CD4-positive, CD25-positive, alpha-beta regulatory T cell (primary cell): Measurements from ENCODE around the gene PDE6H. TPM values are rescaled to one million over a fixed set of nuclear protein-coding genes. Genes with fewer than 3 reads are reported as not detected.

Source experiments
- ATAC-seq, 2 donors: fragments of 150-1000 bp; cut with Tn5 transposase; one replicate each; pipeline ENCODE4 v1.10.0; 2021; ENCODE audit warnings: low read depth in 2 of 2, moderate number of reproducible peaks in 2 of 2, moderate library complexity in 1 of 2
- DNase-seq, 3 donors: peaks; one replicate each; pipeline versions ENCODE4 v3.0.0 to v3.0.0-alpha.2; 2012 to 2022; ENCODE audit warnings: mixed read lengths in 1 of 3
- H3K27ac ChIP-seq: one replicate; pipeline ENCODE4 v1.7.0; 2013; ENCODE audit warnings: mild to moderate bottlenecking, low read length; ENCODE audit not compliant: insufficient read depth, poor library complexity, severe bottlenecking
- H3K27me3 ChIP-seq: one replicate; pipeline ENCODE4 v1.7.0; 2013; ENCODE audit warnings: low read length; ENCODE audit not compliant: control insufficient read depth, insufficient read depth
- H3K36me3 ChIP-seq: one replicate; pipeline ENCODE4 v1.7.0; 2013; ENCODE audit warnings: mild to moderate bottlenecking, low read length, moderate library complexity; ENCODE audit not compliant: control insufficient read depth, insufficient read depth
- H3K4me1 ChIP-seq: 2 replicates; pipeline ENCODE4 v1.7.0; 2013; ENCODE audit warnings: mild to moderate bottlenecking, low read length; ENCODE audit not compliant: insufficient read depth, control insufficient read depth, poor library complexity, severe bottlenecking
- H3K4me3 ChIP-seq: one replicate; pipeline ENCODE4 v1.7.0; 2013; ENCODE audit warnings: low read depth, mild to moderate bottlenecking, low read length, moderate library complexity
- H3K9me3 ChIP-seq, 2 experiments: 1 replicate in 1 of 2; 2 replicates in 1 of 2; pipeline ENCODE4 v1.7.0; 2013; ENCODE audit warnings: low read length in 2 of 2, mild to moderate bottlenecking in 1 of 2, moderate library complexity in 1 of 2; ENCODE audit not compliant: control insufficient read depth in 2 of 2
- H3K27ac Mint-ChIP-seq, 3 donors: one replicate each; pipeline ENCODE4 v1.8.0; 2020 to 2022; ENCODE audit warnings: mild to moderate bottlenecking in 3 of 3, mixed read lengths in 3 of 3, moderate library complexity in 2 of 3
- H3K27me3 Mint-ChIP-seq: one replicate; pipeline ENCODE4 v1.8.0; 2022; ENCODE audit warnings: mild to moderate bottlenecking, mixed read lengths
- H3K36me3 Mint-ChIP-seq: one replicate; pipeline ENCODE4 v1.8.0; 2020; ENCODE audit warnings: mixed read lengths
- H3K4me1 Mint-ChIP-seq, 4 donors: one replicate each; pipeline ENCODE4 v1.8.0; 2020 to 2022; ENCODE audit warnings: mixed read lengths in 4 of 4, mild to moderate bottlenecking in 1 of 4
- H3K4me3 Mint-ChIP-seq, 4 donors: one replicate each; pipeline ENCODE4 v1.8.0; 2020 to 2022; ENCODE audit warnings: mild to moderate bottlenecking in 4 of 4, mixed read lengths in 4 of 4, moderate library complexity in 3 of 4
- H3K9me3 Mint-ChIP-seq, 7 donors: one replicate each; pipeline ENCODE4 v1.8.0; 2020 to 2022; ENCODE audit warnings: mixed read lengths in 7 of 7, mild to moderate bottlenecking in 3 of 7, moderate library complexity in 2 of 7
- polyA plus RNA-seq, 4 donors: library from polyadenylated mRNA; unstranded; fragments of 300-500 nt; fragmentation: Illumina TruSeq; gene quantifications; one replicate each; pipeline ENCODE4 v1.2.3, GENCODE V29; 2021
- total RNA-seq: library from RNA; stranded (reverse); gene quantifications from one replicate; pipeline ENCODE4 v1.2.3, GENCODE V29; 2022

The PDE6H gene
- total and polyA plus RNA-seq, 5 donors from 2014 or later: not detected

GRCh38 chr12:14976658-14977057, 3.8 kb downstream of the PDE6H start:
- H3K9me3 ChIP-seq: no peaks in the 10 kb centered on the region
- H3K27ac Mint-ChIP-seq: no peak overlapping the region
- no peak overlapping the region for H3K4me3 Mint-ChIP-seq
- peaks cover 16 to 48% (median 35%) of the 10 kb centered on the region in 4 donors for H3K4me1 Mint-ChIP-seq
- H3K36me3 ChIP-seq: no peaks in the 10 kb centered on the region
- H3K27ac ChIP-seq: no peak overlapping the region
- no peak for DNase-seq
- peaks cover 13% of the 10 kb centered on the region for H3K4me1 ChIP-seq
- H3K9me3 Mint-ChIP-seq: peaks cover 0 to 1% (median 0%) of the 10 kb centered on the region in 7 donors
- no peak for ATAC-seq
- H3K27me3 ChIP-seq: no peaks in the 10 kb centered on the region
- H3K4me3 ChIP-seq: no peak overlapping the region
- H3K27me3 Mint-ChIP-seq: peaks cover 8% of the 10 kb centered on the region
- no peaks in the 10 kb centered on the region for H3K36me3 Mint-ChIP-seq

GRCh38 chr12:14979468-14979867, 6.6 kb downstream of the PDE6H start:
- ATAC-seq (no peak), DNase-seq (no peak)
- H3K9me3 Mint-ChIP-seq: peaks cover 0 to 1% (median 0%) of the 10 kb centered on the region in 7 donors

DNA sequence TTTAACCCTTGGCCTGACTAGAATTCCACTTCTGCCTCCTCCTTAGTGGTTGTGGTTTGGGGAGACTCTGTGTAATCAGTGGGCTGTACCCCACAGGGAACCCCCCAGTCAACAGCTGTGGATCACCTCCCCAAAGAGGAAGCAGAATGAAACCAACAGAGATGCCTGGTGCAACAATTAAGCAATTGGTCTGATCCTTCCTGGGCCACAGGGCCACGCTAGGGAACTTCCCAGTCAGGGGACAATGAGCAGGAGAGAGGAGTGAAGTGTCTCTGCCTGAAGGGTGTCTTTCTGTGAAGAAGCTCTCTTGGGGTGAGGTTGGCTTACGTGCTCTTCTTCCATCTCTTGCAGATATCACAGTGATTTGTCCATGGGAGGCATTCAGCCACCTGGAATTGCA, 8.2 kb downstream of the PDE6H start:
- H3K36me3 ChIP-seq: no peaks in the 10 kb centered on the region
- Mint-ChIP-seq H3K27me3 (peaks cover 6% of the 10 kb centered on the region), H3K4me1 (peaks cover 31 to 62% (median 52%) of the 10 kb centered on the region in 4 donors), H3K27ac (peak overlapping the region in 2 of 3 donors; percentile 57 to 80), H3K9me3 (peaks cover 0 to 1% (median 0%) of the 10 kb centered on the region in 7 donors), H3K36me3 (no peaks in the 10 kb centered on the region), H3K4me3 (no peak overlapping the region)
- peaks cover 21% of the 10 kb centered on the region for H3K4me1 ChIP-seq
- no peak overlapping the region for H3K27ac ChIP-seq
- ATAC-seq (peak; percentile 15 to 36), DNase-seq (no peak)
- no peak overlapping the region for H3K4me3 ChIP-seq
- no peaks in the 10 kb centered on the region for H3K27me3 ChIP-seq
- H3K9me3 ChIP-seq: no peaks in the 10 kb centered on the region

More at GRCh38 chr12:14979468-14979867, 6.6 kb downstream of the PDE6H start:
- Histone ChIP-seq H3K36me3 (no peaks in the 10 kb centered on the region), H3K27me3 (no peaks in the 10 kb centered on the region), H3K4me1 (peaks cover 21% of the 10 kb centered on the region), H3K4me3 (peak overlapping the region; percentile 24), H3K27ac (no peak overlapping the region), H3K9me3 (no peaks in the 10 kb centered on the region)
- no peak overlapping the region for H3K4me3 Mint-ChIP-seq
- peaks cover 27 to 53% (median 46%) of the 10 kb centered on the region in 4 donors for H3K4me1 Mint-ChIP-seq
- no peak overlapping the region for H3K27ac Mint-ChIP-seq
- no peaks in the 10 kb centered on the region for H3K36me3 Mint-ChIP-seq
- H3K27me3 Mint-ChIP-seq: peaks cover 6% of the 10 kb centered on the region

- Histone ChIP-seq H3K36me3 (no peaks in the 10 kb centered on the region), H3K4me1 (peaks cover 21% of the 10 kb centered on the region), H3K4me3 (peak overlapping the region; percentile 1), H3K27ac (no peak overlapping the region), H3K27me3 (no peaks in the 10 kb centered on the region), H3K9me3 (no peaks in the 10 kb centered on the region)
- DNase-seq: no peak
- Mint-ChIP-seq H3K27ac (peak overlapping the region; percentile 40 to 63 (median 62)), H3K36me3 (no peaks in the 10 kb centered on the region), H3K4me3 (peak overlapping the region in 1 of 4 donors; percentile 28), H3K4me1 (peaks cover 31 to 67% (median 54%) of the 10 kb centered on the region in 4 donors), H3K27me3 (peaks cover 6% of the 10 kb centered on the region), H3K9me3 (peaks cover 0 to 1% (median 0%) of the 10 kb centered on the region in 7 donors)
- no peak for ATAC-seq
These were observed 9.7 kb downstream of the PDE6H start for GRCh38 chr12:14982562-14982961.

- Mint-ChIP-seq H3K4me3 (peak overlapping the region in 2 of 4 donors; percentile 9 to 28), H3K36me3 (no peaks in the 10 kb centered on the region), H3K27me3 (peaks cover 6% of the 10 kb centered on the region), H3K27ac (peak overlapping the region; percentile 40 to 63 (median 62)), H3K4me1 (peaks cover 31 to 67% (median 54%) of the 10 kb centered on the region in 4 donors), H3K9me3 (peaks cover 0 to 1% (median 0%) of the 10 kb centered on the region in 7 donors)
- H3K4me3 ChIP-seq: peak overlapping the region; percentile 1
- ATAC-seq (no peak), DNase-seq (peak in 1 of 3 donors; percentile 41)
- H3K27ac ChIP-seq: no peak overlapping the region
- H3K27me3 ChIP-seq: no peaks in the 10 kb centered on the region
- no peaks in the 10 kb centered on the region for H3K36me3 ChIP-seq
- H3K4me1 ChIP-seq: peaks cover 21% of the 10 kb centered on the region
- H3K9me3 ChIP-seq: no peaks in the 10 kb centered on the region
These were observed 10.1 kb downstream of the PDE6H start for GRCh38 chr12:14982991-14983390.

DNA sequence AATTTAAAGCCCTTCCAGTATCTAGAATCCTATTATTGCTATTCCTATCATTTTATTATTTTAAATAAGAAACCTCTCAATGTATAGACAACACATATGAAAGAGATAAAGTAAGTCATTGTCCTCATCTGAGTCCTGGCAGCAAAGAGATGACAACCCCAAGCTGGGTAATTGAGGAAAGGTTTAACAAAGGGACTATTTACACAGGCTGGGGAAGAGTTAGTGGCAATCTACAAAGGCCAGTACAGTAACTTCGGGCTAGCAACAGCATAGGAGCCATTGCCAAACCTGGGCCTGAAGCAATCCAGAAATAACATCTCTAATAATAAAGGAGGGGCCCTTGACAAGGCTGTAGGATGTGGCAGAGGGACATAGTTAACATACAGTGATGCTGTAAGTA, 11.2 kb downstream of the PDE6H start:
- Histone ChIP-seq H3K27ac (no peak overlapping the region), H3K4me3 (no peak overlapping the region), H3K9me3 (no peaks in the 10 kb centered on the region), H3K4me1 (peaks cover 19% of the 10 kb centered on the region), H3K36me3 (no peaks in the 10 kb centered on the region), H3K27me3 (no peaks in the 10 kb centered on the region)
- H3K9me3 Mint-ChIP-seq: no peaks in the 10 kb centered on the region
- H3K36me3 Mint-ChIP-seq: no peaks in the 10 kb centered on the region
- H3K27me3 Mint-ChIP-seq: no peaks in the 10 kb centered on the region
- no peak for ATAC-seq
- H3K4me3 Mint-ChIP-seq: no peak overlapping the region
- H3K4me1 Mint-ChIP-seq: peaks cover 24 to 64% (median 51%) of the 10 kb centered on the region in 4 donors
- H3K27ac Mint-ChIP-seq: peak overlapping the region in 1 of 3 donors; percentile 39
- DNase-seq: no peak

- H3K27me3 ChIP-seq: no peaks in the 10 kb centered on the region
- Mint-ChIP-seq H3K36me3 (no peaks in the 10 kb centered on the region), H3K4me3 (peak overlapping the region in 1 of 4 donors; percentile 5), H3K4me1 (peaks cover 22 to 63% (median 47%) of the 10 kb centered on the region in 4 donors), H3K9me3 (peaks cover 0 to under 1% (median 0%) of the 10 kb centered on the region in 7 donors), H3K27me3 (no peaks in the 10 kb centered on the region), H3K27ac (peak overlapping the region in 1 of 3 donors; percentile 39)
- ATAC-seq: no peak
- H3K9me3 ChIP-seq: no peaks in the 10 kb centered on the region
- H3K4me3 ChIP-seq: no peak overlapping the region
- H3K27ac ChIP-seq: no peak overlapping the region
- H3K4me1 ChIP-seq: peaks cover 11% of the 10 kb centered on the region
- no peak for DNase-seq
- H3K36me3 ChIP-seq: no peaks in the 10 kb centered on the region
These were observed 12.0 kb downstream of the PDE6H start for GRCh38 chr12:14984766-14985285.

- Mint-ChIP-seq H3K4me3 (no peak overlapping the region), H3K36me3 (no peaks in the 10 kb centered on the region), H3K9me3 (peaks cover 0 to 4% (median 0%) of the 10 kb centered on the region in 7 donors), H3K27ac (no peak overlapping the region), H3K27me3 (no peaks in the 10 kb centered on the region), H3K4me1 (peaks cover 22 to 50% (median 34%) of the 10 kb centered on the region in 4 donors)
- peaks cover 0 to 2% of the 10 kb centered on the region in 2 experiments for H3K9me3 ChIP-seq
- peak in 1 of 3 donors; percentile 24 for DNase-seq
- ATAC-seq: no peak
- H3K36me3 ChIP-seq: no peaks in the 10 kb centered on the region
- H3K4me3 ChIP-seq: no peak overlapping the region
- peaks cover 7% of the 10 kb centered on the region for H3K4me1 ChIP-seq
- no peaks in the 10 kb centered on the region for H3K27me3 ChIP-seq
- no peak overlapping the region for H3K27ac ChIP-seq
These were observed 13.6 kb downstream of the PDE6H start for GRCh38 chr12:14986449-14986848.
